Lower leg skin (tissue), 3 donors: ENCODE data around the gene LDLRAD3.

Source experiments
- POLR2A ChIP-seq, 2 donors: fragments of 450-650 bp; IDR thresholded peaks; one replicate each; pipeline ENCODE4 v1.6.1; 2016 to 2017; ENCODE audit warnings: antibody characterized with exemption in 2 of 2, mild to moderate bottlenecking in 1 of 2, moderate library complexity in 1 of 2
- TF ChIP-seq, protein P1 (sequence below), 3 donors: fragments of 450-650 bp; IDR thresholded peaks; one replicate each; pipeline ENCODE4 v1.5.1; 2016; ENCODE audit warnings: antibody characterized with exemption in 3 of 3, mild to moderate bottlenecking in 3 of 3, moderate library complexity in 2 of 3

DNA sequence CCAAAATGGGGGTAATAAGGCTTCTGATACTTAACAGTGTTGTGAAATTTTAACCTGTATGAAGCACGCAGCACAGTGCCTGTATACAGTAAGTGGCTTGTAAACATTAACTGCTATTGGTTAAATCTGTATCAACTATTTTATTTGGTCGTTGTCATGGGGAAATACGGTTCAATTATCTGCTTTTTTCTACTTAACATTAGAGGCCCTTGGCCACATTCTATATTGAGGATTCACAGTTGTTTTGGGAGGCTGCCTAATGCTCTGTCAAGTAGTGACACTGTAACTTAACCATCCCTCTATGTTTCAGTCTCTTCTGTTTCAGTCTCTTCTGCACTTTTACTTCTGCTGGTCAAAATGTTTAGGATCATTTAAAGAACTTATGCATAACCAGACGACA, 95.6 kb downstream of the LDLRAD3 start:
- no peak for TF ChIP-seq POLR2A (IDR thresholded peaks at IDR 0.05)
- TF ChIP-seq, protein P1, sequence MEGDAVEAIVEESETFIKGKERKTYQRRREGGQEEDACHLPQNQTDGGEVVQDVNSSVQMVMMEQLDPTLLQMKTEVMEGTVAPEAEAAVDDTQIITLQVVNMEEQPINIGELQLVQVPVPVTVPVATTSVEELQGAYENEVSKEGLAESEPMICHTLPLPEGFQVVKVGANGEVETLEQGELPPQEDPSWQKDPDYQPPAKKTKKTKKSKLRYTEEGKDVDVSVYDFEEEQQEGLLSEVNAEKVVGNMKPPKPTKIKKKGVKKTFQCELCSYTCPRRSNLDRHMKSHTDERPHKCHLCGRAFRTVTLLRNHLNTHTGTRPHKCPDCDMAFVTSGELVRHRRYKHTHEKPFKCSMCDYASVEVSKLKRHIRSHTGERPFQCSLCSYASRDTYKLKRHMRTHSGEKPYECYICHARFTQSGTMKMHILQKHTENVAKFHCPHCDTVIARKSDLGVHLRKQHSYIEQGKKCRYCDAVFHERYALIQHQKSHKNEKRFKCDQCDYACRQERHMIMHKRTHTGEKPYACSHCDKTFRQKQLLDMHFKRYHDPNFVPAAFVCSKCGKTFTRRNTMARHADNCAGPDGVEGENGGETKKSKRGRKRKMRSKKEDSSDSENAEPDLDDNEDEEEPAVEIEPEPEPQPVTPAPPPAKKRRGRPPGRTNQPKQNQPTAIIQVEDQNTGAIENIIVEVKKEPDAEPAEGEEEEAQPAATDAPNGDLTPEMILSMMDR (IDR thresholded peaks at IDR 0.05), result no peak
